ENCODE results near the gene KIAA0586.

DNA sequence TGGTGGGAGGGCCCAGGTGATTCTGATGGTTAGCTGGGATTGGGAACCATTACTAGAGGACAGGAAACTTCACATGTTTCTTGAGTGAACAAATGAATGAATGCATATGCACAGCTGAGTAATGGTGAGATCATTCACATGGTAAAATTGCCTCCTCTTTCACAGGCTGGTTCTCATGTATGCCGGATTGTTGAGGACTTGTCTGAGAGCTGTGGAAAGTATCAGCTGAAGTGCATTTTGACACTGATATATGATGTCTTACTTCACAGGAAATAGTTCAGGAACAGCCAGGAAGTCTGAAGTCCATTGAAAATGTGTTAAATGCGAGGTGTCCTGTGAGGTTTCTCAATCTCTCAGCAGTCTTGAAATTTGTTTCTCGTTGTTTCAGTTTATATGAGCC is 132.7 kb downstream of the KIAA0586 start:
- TF ChIP-seq CTCF (IDR thresholded peaks at IDR 0.05; ENCODE audit: insufficient read depth, low read depth, low read length) = no peak
- TF ChIP-seq EZH2 (IDR thresholded peaks at IDR 0.05; ENCODE audit: insufficient read depth, low read length) = no peak
